GM19099 (cell line): ENCODE results near the gene OR10A5.

Source experiments
- POLR2A ChIP-seq: IDR thresholded peaks from 3 replicates; pipeline ENCODE4 v1.6.1; 2011; ENCODE audit warnings: low read depth; ENCODE audit not compliant: insufficient read length; ENCODE audit errors: extremely low read depth

OR10A5 gene

GRCh38 chr11:6862961-6863360 lies 17.5 kb downstream of the OR10A5 start, which contains the start of gene OR10A2:
Gene OR10A2 (plus strand): TSS chr11:6863057. CDS start chr11:6869755, 6,698 bp downstream.
- TF ChIP-seq POLR2A, result no peak

- no peak for TF ChIP-seq POLR2A
Observed at GRCh38 chr11:6864438-6864837, 19.0 kb downstream of the OR10A5 start.

- no peak for TF ChIP-seq POLR2A
Observed at GRCh38 chr11:6871278-6871677, 25.8 kb downstream of the OR10A5 start.

GRCh38 chr11:6875761-6876160 lies 30.3 kb downstream of the OR10A5 start:
- no peak for TF ChIP-seq POLR2A

- TF ChIP-seq POLR2A, result no peak
Observed at GRCh38 chr11:6876325-6876724, 30.8 kb downstream of the OR10A5 start, which contains the start of gene OR10A4. Gene OR10A4 (plus strand): TSS chr11:6876625. CDS start chr11:6876648, 23 bp downstream.

GRCh38 chr11:6876914-6877313 lies 31.4 kb downstream of the OR10A5 start:
- TF ChIP-seq POLR2A, result no peak

- TF ChIP-seq POLR2A, result no peak
Observed at GRCh38 chr11:6882751-6883150, 37.3 kb downstream of the OR10A5 start.

GRCh38 chr11:6888830-6889229 lies 43.3 kb downstream of the OR10A5 start:
- no peak for TF ChIP-seq POLR2A

GRCh38 chr11:6889835-6890234 lies 44.4 kb downstream of the OR10A5 start:
- no peak for TF ChIP-seq POLR2A

GRCh38 chr11:6892400-6892799 lies 46.9 kb downstream of the OR10A5 start, which contains the start of gene OR2D2:
Gene OR2D2 (minus strand): TSS chr11:6892500. CDS start chr11:6892500, 0 bp downstream.
- no peak for TF ChIP-seq POLR2A

- TF ChIP-seq POLR2A, result no peak
Observed at GRCh38 chr11:6894097-6894496, 48.6 kb downstream of the OR10A5 start.

- no peak for TF ChIP-seq POLR2A
Observed at GRCh38 chr11:6895010-6895409, 49.5 kb downstream of the OR10A5 start.
